Fibroblast of skin of back (primary cell): Measurements from ENCODE around the gene CD96.

ENCODE experiments used
- DNase-seq: peaks from one replicate; pipeline ENCODE4 v3.0.0-alpha.2; 2013

The CD96 gene

DNA sequence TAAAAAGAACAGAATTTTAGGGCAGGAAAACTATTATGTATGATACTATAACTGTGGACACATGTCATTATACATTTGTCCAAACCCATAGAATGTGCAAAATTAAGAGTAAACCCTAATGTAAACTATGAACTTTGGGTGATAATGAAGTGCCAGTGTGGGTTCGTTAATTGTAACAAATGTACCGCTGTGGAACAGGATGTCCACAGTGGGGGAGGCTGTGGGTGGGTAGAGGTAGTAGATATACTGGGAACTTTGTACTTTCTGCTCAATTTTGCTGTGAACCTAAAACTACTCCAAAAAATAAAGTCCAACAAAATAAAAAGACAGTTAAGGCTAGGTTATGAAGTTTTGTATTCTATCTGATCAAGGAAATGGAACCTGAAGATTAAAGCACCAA is 24.8 kb downstream of the CD96 start:
- no peak for DNase-seq

GRCh38 chr3:111568355-111568754 is 26.4 kb downstream of the CD96 start:
- no peak for DNase-seq

- DNase-seq: no peak
These were observed 26.9 kb downstream of the CD96 start for GRCh38 chr3:111568911-111569310.

DNA sequence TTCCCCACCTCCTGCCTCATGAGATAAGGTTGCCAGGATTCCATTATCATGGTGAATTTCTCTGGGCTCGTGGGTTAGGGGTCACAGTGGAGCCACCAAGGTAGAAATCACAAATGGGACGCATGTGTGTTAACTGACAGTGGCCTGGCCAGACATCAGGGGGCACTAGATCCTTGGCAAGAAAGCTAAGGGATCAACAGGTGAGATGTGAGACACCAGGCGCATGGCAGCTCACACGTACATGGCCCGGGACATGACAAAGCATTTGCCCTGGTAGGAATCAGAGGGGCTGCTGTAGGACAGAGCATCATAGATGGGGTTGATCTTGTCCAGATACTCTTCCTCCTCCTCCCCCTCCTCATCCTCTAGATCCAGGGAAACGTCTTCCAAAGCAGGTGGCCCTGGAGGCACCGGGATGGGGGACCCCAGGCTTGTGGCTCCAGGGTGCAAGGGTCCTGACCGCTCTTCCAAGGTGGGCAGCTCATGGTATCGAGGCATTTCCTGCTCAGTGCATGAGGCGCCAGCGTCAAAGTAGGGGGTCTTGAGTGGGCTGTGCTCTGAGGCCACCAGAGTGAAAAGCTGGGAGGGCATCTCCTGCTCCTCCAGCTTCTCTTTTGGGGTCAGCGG is 28.5 kb downstream of the CD96 start:
- no peak for DNase-seq

DNA sequence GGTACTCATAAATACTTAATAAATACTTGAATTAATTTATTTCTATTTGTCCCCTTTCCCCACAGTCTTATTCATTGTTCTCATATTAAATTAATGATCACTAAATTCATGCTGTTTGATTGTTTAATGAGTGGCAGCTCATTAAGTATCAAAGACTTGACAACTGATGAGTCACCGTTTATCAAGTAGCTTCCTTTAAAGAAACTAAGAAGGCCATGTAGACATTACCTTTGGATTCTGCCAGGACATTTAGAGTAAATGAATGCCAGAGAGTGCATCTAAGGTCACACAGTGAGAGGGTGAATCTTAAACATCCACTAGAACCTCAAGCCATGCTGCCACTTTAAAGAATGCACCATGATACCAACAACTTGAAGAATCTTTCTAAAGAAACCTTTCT is 29.3 kb downstream of the CD96 start:
- DNase-seq: no peak

DNA sequence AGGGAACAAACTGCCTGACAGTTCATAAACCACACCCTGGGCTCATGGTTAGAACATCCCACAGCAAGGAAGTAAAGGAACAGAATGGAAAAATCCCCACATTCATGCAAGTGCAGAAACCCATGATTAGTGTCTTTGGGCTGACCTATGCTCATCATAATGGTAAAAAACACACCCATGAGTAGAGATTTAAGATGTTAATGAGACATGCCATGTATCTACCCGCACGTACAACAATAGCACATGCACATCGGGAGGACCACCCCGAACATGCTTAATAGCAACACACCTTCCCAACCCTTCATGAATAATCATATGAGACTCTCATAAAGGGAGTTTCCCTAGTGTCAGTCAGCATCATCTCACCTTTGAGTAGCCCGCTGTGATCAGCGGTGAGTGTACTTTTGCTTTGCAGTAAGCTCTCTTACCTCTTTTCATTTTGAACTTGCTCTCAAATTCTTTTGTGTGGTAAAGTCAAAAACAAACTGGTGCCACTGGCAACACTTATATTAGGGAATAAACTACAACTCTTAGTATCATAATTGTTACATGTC is 30.0 kb downstream of the CD96 start:
- no peak for DNase-seq

DNA sequence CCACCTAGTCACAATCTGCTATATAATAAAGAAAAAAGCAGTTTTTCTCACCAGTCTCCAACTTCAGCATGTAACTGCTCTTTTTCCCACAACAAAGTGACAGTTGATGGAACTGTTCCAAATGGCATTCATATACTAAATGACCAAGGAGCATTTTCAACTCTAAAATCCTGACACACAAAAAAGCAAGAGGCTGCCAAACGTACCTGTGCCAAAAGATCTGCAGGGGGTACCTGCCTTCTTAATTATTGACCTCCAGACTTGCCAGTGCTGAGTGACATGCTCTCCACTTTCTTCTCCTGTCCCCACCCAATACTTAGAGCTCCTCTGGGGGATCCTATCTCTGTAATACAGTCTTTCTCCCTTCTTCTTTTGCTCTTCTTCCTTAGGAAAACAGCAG is 35.1 kb downstream of the CD96 start:
- DNase-seq: no peak

DNA sequence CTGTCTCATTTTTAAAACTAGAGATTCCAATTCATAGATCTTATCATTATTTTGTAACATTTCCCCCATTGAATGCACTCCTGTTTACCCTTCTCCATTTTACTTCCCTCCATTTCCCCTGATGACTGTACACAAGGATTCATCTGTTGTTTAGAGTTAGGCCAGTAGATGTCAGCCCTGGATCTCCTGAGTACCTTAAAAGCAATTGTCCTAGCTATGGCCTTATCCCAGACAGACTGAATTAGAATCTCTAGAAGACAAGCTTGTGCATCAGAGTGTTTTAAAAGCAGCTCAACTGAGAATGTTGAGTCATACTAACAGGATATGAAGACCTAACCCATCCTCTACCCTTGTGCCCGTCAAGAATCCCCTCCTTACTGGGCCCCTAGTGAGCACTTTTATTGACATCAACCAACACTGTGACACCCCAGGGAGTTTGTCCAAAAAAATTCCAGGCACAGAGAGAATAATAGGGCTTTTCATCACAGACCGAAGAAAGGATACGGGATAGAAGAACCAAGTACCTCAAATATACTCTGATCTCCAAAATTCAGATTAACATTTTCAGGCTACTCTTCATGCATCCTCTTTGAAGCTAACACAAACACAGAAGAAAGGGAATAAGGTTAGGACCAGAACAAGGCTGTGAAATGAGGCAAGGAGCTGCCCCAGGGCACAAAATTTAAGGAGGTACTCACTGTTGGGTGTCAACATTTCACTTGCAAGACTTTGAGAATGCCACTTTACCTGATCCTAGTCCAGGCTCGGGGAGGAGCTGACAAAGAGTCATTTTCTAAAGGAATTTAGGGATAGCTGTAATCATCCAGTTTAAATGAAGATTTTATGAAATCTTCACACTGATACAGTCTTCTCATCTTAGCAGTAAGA is 36.0 kb downstream of the CD96 start:
- DNase-seq: peak; percentile 84

- no peak for DNase-seq
These were observed 36.9 kb downstream of the CD96 start for GRCh38 chr3:111578867-111579266.

DNA sequence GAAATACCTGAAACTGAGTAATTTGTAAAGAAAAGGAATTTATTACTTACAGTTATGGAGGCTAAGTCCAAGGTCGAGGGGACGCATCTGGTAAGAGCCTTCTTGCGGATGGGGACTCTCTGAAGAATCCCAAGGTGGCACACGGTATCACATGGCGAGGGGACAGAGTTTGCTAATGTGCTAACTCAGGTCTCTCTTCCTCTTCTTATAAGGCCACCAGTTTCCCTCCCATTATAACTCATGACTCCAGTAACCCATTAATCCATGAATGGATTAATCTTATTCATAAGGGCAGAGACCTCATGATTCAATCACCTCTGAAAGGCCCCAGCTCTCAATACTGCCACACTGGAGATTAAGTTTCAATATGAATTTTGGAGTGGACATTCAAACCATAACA is 37.5 kb downstream of the CD96 start:
- no peak for DNase-seq

- no peak for DNase-seq
These were observed 39.6 kb downstream of the CD96 start for GRCh38 chr3:111581403-111582119.

- DNase-seq: peak; percentile 94
These were observed 40.1 kb downstream of the CD96 start for GRCh38 chr3:111582120-111582474.

- no peak for DNase-seq
These were observed 42.7 kb downstream of the CD96 start for GRCh38 chr3:111584744-111585143.

DNA sequence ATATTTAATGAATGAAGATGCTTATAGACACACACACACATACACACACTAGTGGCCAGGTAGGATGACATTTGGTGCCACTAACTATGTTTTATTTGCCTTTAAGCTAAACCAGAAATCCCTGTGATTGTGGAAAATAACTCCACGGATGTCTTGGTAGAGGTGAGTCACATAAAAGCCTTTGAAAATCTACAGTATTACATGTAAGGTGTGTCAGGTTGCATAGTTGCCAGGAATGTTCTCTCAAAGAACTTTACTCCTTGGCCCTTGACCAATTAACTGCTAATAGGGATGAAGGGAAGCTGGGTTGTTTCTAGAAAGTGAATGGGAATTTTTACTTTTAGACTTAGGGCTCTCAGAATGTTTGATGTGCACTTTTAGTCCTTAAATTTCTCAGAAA is 43.2 kb downstream of the CD96 start:
- DNase-seq: no peak

GRCh38 chr3:111588527-111588926 is 46.5 kb downstream of the CD96 start:
- peak; percentile 46 for DNase-seq

DNA sequence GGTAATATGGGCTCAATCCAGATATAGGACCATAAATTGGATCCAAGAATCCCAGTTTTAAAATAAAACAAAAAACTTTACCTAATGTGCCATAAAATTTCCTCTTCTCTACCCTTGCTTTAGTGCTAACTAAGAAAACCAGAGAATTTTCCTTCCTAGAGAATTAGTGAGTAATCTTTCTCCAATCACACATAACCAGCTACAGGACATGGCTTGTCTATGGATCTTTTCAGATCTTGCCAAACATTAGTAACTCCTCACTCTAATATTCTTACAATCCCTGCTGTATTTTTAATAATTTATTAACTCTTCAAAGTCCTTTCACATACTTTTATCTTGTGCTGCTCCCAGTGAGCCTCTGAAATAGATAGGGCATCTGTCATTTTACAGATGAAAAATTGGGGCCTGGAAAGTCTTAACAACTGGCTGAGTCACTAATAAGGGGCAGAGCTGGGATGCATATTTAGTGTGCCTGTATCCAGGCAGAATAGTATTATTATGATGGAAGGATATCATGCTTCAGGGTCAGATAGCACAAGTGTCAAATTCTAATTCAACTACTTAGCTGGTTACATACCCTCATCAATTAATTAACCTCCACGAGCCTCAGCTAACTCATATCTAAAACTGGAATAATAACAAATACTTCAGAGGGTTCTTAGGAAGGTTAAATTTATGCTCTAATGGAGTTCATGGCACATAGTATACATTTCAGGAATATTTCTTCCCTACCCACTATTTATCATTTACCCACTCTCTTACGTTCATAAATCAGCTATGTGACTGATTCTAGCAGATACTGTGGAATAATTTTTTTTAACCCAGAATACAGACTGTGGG is 47.5 kb downstream of the CD96 start:
- DNase-seq: peak; percentile 36

- no peak for DNase-seq
These were observed 48.1 kb downstream of the CD96 start for GRCh38 chr3:111590143-111590491.

DNA sequence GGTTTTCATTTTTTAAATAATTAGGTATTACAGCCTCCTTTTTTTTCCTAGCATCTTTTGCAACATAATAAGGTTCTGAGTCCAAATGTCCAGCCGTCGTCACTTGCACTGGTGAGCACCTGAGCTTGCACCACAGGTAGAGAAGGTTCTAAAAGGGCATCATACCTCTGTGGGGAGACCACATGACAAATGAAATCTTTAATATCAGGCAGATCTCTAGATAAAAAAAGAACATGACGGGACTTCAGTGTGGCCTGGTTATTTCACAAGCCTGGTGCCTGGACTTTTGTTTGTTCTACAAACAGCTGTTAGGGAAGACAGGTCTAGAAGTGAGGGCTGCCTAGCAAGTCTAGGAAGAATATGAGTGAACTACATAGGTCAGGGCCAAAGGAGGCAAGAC is 49.6 kb downstream of the CD96 start:
- DNase-seq: no peak

GRCh38 chr3:111592143-111592542 is 50.1 kb downstream of the CD96 start:
- DNase-seq: no peak

DNA sequence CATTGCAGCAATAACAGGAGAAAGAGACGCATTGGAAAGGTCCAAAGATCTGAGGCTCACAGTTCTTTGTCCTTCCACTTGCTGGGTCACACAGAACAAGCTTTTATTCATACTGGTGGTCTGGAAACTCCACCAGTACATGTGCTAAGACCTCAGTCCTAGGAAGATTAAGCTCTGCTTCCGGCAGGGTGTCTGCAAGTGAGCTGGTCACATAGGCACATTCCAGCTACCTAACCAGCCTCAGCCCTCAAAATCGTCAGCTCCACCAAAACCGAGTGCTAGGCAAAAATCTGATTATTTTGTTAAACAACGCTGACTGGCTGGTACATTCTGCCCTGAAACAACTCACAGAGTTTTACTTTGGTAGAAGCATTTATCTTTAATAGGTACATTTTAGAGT is 50.9 kb downstream of the CD96 start:
- DNase-seq: no peak

- DNase-seq: no peak
These were observed 51.7 kb downstream of the CD96 start for GRCh38 chr3:111593666-111594065.

- peak; percentile 87 for DNase-seq
These were observed 52.2 kb downstream of the CD96 start for GRCh38 chr3:111594205-111594604.

GRCh38 chr3:111594781-111595180 is 52.8 kb downstream of the CD96 start:
- no peak for DNase-seq
